Right ventricle myocardium superior (tissue), 1 donor: ENCODE results near the gene KCNK7. TPM values are rescaled to one million over a fixed set of nuclear protein-coding genes. Genes with fewer than 3 reads are reported as not detected.

ENCODE experiments used
- ATAC-seq: fragments of 200-7000 bp; cut with Tn5 transposase; one replicate; pipeline ENCODE4 v1.9.1; 2020; ENCODE audit warnings: mild to moderate bottlenecking; ENCODE audit not compliant: poor library complexity
- DNase-seq: peaks from one replicate; pipeline ENCODE4 v3.0.0-alpha.2; 2020
- intact Hi-C: fragments of 100-400 bp; cut with DNase I; formaldehyde crosslinking; loops from one replicate; pipeline ENCODE4 v1.11.2; 2022
- total RNA-seq: library from RNA; stranded (reverse); fragmentation: NEBNext Ultra II Directional; extraction: Animal tissue kit (Norgen Biotek cat#: 25700); gene quantifications from one replicate; pipeline ENCODE4 v1.2.1, GENCODE V29; 2021
- donor health status: DM: no; HTN: yes; CAD: no; lungs with severe emphysema.

KCNK7 gene
- total RNA-seq, 1 donor from 2014 or later: 0.81 TPM

DNA sequence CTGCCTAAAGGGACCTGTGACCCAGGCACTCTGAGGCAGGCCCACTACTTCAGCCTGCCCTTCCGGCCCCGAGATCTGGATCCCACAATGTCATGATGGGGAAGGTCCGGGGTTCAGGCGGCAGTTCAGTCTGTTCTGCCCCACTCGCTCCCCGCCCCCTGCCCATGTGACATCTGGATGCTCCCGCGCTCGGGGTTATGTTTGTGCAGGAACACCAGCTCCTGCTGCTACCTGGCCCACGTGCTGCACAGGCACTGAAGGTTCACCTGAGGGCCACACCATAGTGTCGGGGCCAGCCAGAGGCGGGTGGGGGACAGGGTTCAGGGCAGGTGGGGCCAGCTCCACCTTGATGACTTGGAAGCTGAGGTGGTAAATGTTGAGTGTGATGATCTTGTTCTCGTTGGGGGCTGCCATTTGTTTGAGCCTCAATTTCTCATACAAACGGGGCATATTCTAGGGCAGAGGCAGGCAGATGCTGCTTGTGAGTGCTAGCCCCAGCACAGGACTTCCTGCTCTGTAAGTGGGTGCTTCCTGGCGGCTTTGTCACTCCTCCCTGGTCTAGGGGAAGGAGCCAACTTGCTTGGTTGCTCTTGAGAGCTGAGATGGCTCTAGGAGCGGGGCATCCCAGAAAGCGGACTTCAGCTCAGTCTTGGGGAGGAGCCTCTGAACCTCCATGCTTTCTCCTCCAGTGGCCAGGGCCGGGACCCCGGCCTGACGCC lies 37.9 kb upstream of the KCNK7 start:
- ATAC-seq (no peak), DNase-seq (no peak)
- intact Hi-C loops: loop anchor here (10.0 kb wide), 1 partner anchor 71 kb away; no protein-coding TSS in a partner anchor

DNA sequence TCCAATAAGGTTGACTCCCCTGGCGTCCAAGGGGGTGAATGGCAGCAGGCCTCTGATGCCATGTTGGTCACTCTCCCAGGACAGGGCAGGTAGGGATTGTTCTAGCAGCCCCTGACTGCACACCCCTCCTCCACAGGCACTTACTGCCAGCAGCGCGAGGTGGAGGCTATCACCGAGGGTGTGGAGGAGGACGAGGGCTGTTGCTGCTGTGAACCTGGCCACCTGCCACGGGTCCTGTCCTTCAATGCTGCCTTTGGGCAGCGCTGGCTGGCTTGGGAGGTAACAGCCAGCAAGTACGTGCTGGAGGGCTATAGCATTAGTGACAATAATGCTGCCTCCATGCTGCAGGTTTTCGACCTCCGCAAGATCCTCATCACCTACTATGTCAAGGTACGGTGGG lies 34.6 kb upstream of the KCNK7 start:
- ATAC-seq (peak; percentile 60), DNase-seq (peak; percentile 73)
- intact Hi-C loops: loop anchor here (10.0 kb wide), 1 partner anchor 75 kb away; no protein-coding TSS in a partner anchor

DNA sequence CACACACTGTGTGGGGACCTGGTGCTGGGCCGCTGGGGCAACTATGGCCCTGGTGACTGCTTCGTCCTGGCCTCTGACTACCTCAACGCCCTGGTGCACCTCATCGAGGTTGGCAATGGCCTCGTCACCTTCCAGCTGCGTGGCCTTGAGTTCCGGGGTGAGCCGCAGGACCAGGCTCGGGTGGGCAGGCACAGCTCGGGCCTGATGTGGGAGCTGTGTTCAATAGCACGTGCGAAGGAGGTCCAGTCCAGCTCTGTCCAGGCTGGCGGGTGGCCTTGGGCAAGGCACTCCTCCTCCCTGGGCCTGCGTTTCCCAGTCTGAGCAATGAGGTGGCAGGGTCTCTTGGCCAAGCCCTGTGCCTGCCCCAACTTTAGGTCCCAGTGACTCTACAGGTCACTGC lies 34.0 kb upstream of the KCNK7 start:
- ATAC-seq (no peak), DNase-seq (no peak)
- intact Hi-C loops: loop anchor here (10.0 kb wide), 1 partner anchor 185 kb away; no protein-coding TSS in a partner anchor

DNA sequence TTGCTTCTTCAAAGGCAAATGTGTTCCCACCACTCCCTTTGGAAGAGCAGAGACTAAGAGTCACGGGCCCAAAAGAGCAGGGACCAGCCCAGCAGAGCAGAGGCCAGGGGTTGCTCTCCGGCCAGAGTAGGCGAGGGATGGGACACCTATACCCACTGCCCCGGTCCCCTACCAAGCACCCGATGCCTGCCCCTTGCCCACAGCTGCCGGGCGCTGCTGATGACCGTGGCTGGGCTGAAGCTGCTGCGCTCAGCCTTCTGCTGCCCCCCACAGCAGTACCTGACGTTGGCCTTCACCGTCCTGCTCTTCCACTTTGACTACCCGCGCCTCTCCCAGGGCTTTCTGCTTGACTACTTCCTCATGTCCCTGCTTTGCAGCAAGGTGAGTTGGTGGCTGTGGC lies 31.6 kb upstream of the KCNK7 start:
- no peak for ATAC-seq
- intact Hi-C loops: loop anchor here (10.0 kb wide), 1 partner anchor 188 kb away; no protein-coding TSS in a partner anchor

DNA sequence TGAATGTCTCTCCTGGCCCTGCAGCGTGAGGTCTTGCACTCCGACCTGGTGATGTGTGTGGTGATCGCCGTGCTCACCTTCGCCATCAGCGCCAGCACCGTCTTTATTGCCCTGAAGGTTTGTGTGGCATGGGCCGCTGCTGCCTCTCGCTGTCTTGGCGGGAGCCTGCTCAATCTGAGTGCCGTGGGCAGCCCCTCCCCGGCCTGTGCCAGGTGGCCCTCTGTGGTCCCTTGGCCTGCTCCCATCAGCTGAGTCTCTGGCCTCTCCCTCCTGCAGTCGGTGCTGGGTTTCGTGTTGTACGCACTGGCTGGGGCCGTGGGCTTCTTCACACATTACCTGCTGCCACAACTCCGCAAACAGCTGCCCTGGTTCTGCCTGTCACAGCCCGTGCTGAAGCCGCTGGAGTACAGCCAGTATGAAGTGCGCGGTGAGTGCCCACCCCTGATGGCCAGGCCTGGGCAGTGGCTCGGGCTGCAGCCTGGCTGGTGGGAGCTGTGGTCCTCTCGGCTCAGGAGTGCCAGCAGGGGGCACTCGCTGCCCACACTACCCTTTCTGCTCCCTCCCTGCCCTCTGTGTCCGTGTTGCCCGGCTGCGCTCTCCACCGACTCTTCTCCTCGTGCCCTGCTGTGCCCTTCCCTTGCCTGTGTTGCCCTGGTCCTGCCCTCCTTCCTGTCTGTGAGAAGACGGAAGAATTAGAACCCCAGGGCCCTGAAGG lies 30.2 kb upstream of the KCNK7 start:
- intact Hi-C loops: loop anchor here (10.0 kb wide), 1 partner anchor 189 kb away; no protein-coding TSS in a partner anchor

More for the DNA sequence above, 31.6 kb upstream of the KCNK7 start:
- no peak for DNase-seq

DNA sequence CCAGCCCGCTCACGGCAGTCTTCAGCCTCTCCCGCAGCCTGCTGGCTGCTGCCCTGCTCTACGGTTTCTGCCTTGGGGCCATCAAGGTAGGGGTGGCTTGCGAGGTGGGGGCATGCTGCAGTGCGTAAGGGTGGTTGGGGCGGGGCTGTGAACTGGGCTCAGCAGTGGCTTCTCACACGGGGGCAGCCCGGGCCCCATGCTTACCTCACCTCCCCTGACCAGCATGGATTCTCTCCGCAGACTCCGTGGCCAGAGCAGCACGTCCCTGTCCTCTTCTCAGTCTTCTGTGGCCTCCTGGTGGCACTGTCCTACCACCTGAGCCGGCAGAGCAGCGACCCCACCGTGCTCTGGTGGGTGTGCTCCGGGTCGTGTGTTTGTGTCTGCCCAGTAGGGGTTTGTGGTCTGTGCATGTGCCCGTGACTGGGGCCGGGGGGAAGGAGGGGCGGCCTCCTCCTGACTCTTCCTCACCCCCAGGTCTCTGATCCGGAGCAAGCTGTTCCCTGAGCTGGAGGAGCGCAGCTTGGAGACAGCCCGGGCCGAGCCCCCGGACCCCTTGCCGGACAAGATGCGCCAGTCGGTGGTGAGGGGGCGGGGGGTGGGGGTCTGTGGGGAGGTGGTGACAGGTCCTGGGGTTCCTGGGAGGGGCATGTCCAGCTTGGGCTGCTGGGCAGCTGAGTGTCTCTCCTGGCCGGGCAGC lies 29.5 kb upstream of the KCNK7 start:
- DNase-seq (no peak), ATAC-seq (no peak)
- intact Hi-C loops: loop anchor here (10.0 kb wide), 1 partner anchor 190 kb away; no protein-coding TSS in a partner anchor

More for the DNA sequence above, 30.2 kb upstream of the KCNK7 start:
- ATAC-seq: peak; percentile 85
- peak; percentile 83 for DNase-seq

DNA sequence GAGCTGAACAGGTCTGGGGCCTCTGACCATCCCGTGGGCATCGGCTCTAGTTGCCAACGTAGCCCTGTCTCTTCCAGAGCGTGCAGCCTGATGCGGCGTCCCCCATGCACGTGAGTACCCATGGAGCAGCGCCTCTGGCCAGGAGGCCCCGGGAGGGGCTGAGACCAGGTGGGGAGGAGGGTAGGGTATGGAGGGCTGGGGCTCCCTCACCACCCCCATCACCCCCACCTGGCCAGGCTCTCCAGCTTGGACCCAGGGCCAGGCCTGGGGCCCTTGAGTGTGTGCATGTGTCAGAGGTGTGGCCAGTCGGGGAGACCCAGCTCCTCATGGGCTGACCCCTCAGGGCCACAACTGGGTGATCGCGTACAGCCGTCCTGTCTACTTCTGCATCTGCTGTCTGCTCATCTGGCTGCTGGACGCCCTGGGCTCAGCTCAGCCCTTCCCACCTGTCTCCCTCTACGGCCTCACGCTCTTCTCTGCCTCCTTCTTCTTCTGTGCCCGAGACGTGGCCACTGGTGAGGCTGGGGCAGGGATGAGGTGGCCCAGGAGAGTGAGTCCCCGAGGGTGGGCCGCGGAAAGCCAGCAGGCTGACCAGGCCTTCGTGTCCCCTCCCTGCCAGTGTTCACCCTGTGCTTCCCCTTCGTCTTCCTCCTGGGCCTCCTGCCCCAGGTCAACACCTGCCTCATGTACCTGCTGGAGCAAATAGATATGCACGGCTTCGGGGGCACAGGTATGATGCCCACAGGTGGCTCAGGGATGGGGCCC lies 28.4 kb upstream of the KCNK7 start:
- DNase-seq (no peak), ATAC-seq (no peak)
- intact Hi-C loops: loop anchor here (10.0 kb wide), 1 partner anchor 191 kb away; no protein-coding TSS in a partner anchor

DNA sequence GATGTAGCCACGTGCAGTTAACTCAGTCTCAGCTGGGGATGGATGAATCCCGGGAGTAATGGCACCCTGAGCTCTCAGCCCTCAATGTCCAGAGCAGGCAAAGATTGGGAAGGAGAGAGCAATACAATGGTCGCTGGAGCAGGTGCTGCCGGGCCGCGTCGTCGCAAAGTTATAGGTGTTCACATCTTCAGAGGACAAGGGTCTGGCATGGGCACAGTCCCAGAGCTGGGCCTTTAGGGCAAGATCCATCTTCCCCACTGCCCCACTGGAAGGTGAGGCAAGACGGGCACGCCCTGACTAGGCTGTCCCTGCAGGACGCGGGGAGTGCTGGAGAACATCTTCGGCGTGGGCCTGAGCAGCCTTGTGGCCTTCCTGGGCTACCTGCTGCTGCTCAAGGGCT lies 27.6 kb upstream of the KCNK7 start:
- ATAC-seq (no peak), DNase-seq (no peak)
- intact Hi-C loops: loop anchor here (10.0 kb wide), 1 partner anchor 192 kb away; no protein-coding TSS in a partner anchor

DNA sequence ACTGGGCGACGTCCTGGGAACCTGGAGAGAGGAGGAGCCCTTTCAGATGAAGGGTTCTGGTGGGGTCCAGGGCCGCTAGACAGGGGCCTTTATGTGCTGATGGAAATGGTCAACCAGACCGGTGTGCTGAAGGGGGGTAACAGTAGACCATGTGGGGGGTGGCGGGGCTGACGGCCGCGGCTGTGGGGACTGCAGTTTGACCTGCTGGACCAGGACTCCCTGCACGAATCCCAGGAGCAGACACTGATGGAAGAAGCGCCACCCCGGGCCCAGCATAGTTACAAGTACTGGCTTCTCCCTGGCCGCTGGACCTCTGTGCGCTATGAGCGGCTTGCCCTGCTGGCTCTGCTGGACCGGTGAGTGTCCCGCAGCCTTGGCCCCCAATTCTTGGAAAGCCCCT lies 26.4 kb upstream of the KCNK7 start:
- DNase-seq: no peak
- intact Hi-C loops: loop anchor here (10.0 kb wide), 1 partner anchor 193 kb away; no protein-coding TSS in a partner anchor
- no peak for ATAC-seq

DNA sequence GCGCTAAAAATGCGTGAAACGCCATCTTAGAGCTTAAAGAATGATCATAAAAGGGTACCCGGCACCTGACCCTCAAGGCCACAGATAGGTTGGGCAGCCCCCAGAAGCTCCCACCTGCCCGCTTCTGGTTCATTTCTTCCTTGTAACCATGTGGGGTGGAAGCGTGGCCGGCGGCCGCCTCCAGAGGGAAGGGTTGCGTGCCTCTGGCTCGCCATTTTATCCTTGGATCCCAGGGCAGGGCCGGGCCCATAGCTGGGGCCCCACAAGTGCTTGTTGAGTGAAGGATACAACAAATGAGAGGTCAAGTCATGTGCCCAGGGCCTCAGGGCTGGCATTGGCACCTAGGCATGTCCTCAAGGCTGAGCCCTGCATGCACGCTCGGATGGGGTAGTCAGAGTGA lies 25.9 kb upstream of the KCNK7 start:
- intact Hi-C loops: loop anchor here (10.0 kb wide), 1 partner anchor 193 kb away; no protein-coding TSS in a partner anchor
- ATAC-seq: no peak
- DNase-seq: no peak

DNA sequence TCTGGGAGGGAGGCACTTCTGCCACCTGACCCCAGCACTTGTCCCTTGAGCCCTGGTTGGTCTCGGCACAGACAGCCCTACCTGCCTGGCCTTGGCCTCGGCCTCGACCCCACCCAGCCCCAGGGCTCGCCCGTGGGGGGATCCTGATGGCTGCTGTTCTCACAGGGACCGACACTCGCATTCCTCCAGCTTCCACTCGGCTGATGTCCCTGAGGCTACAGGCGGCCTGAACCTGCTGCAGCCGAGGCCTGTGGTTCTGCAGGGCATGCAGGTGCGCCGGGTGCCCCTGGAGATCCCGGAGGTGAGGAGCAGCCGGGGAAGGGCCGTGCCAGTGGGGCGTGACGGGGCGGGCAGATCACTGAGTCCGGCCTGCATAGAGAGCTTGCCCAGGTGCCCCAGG lies 25.1 kb upstream of the KCNK7 start:
- no peak for DNase-seq
- no peak for ATAC-seq
- intact Hi-C loops: loop anchor here (10.0 kb wide), 1 partner anchor 194 kb away; no protein-coding TSS in a partner anchor

DNA sequence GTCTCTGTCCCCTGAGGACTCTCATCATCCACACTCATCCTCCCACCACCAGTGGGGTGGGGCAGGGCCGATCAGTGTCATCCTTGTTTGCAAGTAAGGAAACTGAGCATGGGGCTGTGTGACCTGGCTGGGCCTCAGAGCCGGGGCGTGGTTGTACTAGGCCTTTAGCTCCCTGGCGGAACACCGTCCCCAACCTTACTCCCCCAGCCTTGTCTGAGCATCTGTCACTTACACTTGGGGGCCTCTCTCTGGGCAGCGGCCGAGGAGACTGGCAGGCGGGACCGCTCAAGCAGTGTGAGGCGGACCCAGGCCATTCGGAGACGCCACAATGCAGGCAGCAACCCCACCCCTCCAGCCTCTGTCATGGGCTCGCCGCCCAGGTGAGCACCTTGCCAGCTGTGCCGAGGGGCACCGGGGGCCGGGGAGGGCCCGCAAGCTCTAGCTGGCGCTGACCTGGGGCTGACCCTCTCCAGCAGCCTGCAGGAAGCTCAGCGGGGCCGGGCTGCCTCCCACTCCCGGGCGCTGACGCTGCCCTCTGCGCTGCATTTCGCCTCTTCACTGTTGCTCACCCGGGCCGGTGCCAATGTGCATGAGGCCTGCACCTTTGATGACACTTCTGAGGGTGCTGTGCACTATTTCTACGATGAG lies 23.8 kb upstream of the KCNK7 start:
- ATAC-seq (no peak), DNase-seq (no peak)
- intact Hi-C loops: no loop called here

DNA sequence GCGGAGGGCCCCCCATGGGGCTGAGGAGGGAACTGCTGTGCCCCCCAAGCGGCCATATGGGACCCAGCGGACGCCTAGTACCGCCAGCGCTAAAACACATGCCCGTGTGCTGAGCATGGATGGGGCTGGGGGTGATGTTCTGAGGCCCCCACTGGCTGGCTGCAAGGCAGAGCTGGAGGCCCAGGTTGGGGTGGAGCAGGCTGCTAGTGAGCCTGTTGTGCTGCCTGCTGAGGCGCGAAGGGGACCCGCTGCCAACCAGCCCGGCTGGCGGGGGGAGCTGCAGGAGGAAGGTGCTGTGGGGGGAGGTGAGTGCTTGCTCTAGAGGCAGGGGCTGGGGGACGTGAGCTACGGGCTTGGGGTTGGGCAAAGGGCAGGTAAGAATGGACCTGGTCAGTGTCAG lies 23.2 kb upstream of the KCNK7 start:
- DNase-seq: no peak
- intact Hi-C loops: no loop called here
- no peak for ATAC-seq

DNA sequence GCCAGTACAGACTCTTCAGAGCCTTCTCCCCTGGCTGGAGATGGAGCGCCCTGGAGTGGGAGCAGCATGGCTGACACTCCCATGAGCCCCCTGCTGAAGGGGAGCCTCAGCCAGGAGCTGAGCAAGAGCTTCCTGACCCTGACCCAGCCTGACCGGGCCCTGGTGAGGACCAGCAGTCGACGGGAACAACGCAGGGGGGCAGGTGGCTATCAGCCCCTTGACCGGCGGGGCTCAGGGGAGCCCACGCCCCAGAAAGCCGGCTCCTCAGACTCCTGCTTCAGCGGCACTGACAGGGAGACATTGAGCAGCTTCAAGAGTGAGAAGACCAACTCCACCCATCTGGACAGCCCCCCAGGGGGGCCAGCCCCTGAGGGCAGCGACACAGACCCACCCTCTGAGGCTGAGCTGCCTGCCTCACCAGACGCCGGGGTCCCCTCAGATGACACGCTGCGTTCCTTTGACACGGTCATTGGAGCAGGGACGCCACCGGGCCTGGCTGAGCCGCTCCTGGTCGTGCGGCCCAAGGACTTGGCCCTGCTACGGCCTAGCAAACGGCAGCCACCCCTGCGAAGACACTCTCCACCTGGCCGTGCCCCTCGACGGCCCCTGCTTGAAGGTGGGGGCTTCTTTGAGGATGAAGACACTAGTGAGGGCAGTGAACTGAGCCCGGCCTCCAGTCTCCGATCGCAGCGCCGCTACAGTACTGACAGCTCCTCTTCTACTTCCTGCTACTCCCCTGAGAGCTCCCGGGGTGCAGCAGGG lies 22.6 kb upstream of the KCNK7 start:
- DNase-seq: no peak
- ATAC-seq: no peak
- intact Hi-C loops: no loop called here

DNA sequence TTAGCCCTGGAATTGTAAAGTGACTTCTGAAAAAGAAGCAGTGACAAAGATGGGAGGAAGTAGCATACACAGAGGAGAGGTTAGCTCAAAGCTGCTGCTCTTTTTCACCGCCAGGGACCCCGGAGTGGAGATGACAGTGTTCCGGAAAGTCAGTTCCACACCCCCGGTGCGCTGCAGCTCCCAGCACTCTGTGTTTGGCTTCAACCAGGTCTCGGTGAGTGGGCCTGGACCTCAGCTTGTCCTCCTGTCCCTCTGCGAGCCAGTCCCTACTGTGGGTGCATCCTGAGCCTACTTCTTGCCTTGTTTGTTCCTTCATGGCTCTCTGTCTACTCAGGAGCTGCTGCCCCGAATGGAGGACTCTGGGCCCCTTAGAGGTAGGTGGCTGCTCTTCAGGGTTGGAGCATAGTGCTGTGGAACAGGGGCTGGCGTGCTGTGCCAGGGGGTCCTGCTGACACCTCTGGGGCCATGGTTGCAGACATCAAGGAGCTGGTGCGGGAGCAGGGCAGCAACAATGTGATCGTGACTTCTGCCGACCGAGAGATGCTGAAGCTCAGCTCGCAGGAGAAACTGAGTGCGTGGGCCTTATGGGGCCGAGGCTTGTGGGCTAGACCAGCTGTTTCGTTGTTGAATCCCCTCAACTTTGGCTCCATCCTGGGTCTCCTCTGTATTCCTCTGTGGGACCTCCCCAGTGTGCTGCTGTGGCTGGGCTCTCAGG lies 21.7 kb upstream of the KCNK7 start:
- DNase-seq: no peak
- no peak for ATAC-seq
- intact Hi-C loops: no loop called here

DNA sequence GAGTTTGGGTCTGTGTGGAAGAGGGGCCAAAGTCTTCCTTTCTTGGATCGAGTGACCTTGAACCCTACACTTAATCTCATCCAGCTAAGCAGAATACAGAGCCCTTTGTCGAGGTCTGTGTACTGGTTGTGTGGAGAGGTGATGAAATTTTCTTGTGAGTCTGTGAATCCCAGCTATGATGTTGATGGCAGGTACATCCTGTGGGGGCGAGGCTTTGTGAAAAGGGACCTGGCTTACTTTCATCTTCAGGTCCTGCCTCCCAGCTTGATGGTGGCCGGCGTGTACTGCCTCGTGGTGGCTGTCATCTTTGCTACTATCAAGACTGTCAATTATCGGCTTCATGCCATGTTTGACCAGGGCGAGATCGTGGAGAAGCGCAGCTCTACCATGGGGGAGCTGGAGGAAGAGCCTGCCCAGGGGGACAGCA lies 21.0 kb upstream of the KCNK7 start:
- intact Hi-C loops: no loop called here
- ATAC-seq: no peak

More for the DNA sequence above, 21.0 kb upstream of the KCNK7 start:
- DNase-seq: no peak
